HUES48 (cell line): Measurements from ENCODE around the gene DMRT2.
A peak's percentile ranks its signal among the peaks of the same experiment; 100 is the strongest.

Experiments
- H3K27ac ChIP-seq: one replicate; pipeline ENCODE4 v1.7.0; 2013; ENCODE audit warnings: low read depth, low read length, inconsistent platforms
- H3K27me3 ChIP-seq: 2 replicates; pipeline ENCODE4 v1.6.1; 2013; ENCODE audit warnings: mild to moderate bottlenecking, low read length; ENCODE audit not compliant: control insufficient read depth, insufficient read depth
- H3K36me3 ChIP-seq: 2 replicates; pipeline ENCODE4 v1.6.1; 2013; ENCODE audit warnings: low read length; ENCODE audit not compliant: control insufficient read depth, insufficient read depth
- H3K4me1 ChIP-seq: 2 replicates; pipeline ENCODE4 v1.6.1; 2013; ENCODE audit warnings: mild to moderate bottlenecking, low read length; ENCODE audit not compliant: control insufficient read depth, insufficient read depth
- H3K4me3 ChIP-seq: 2 replicates; pipeline ENCODE4 v1.5.1; 2013; ENCODE audit warnings: mild to moderate bottlenecking, low read depth, low read length
- H3K9ac ChIP-seq: 2 replicates; pipeline ENCODE4 v1.6.1; 2013; ENCODE audit warnings: mild to moderate bottlenecking, low read depth, low read length, moderate library complexity
- H3K9me3 ChIP-seq: 2 replicates; pipeline ENCODE4 v1.6.1; 2013; ENCODE audit warnings: low read length; ENCODE audit not compliant: control insufficient read depth, insufficient read depth

The DMRT2 gene

GRCh38 chr9:1024112-1024511, 26.0 kb upstream of the DMRT2 start:
- H3K36me3 ChIP-seq = no peaks in the 10 kb centered on the region
- H3K9me3 ChIP-seq = peaks cover 4% of the 10 kb centered on the region; the same call in 1 of the 2 replicates
- H3K27ac ChIP-seq = no peak overlapping the region
- H3K9ac ChIP-seq = no peak overlapping the region
- no peak overlapping the region for H3K4me3 ChIP-seq
- H3K4me1 ChIP-seq = no peaks in the 10 kb centered on the region
- H3K27me3 ChIP-seq = peaks cover 3% of the 10 kb centered on the region; the same call in 1 of the 2 replicates

DNA sequence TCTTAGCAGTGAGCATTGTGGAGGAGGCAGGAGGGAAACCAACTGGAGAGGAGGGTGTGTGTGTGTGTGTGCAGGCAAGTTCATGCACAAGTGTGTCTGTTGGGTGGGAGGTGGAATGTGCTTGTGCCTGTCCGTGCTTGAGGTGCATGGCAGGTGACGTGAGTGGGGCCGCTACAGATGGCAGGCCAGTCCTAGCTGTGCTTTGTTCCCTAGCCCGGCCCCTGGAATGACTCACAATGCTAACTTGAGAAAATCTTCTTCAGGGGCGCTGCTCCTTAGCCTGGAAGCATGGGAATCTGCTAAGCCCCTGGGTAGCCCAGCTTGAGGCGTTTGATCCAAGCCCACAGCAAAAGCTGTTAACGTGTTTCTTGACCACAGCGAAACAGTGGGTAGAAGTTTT, 25.0 kb upstream of the DMRT2 start:
- H3K9me3 ChIP-seq = peaks cover 4% of the 10 kb centered on the region; the same call in 1 of the 2 replicates
- H3K9ac ChIP-seq = no peak overlapping the region
- H3K4me3 ChIP-seq = no peak overlapping the region
- peak overlapping the region; percentile 54 for H3K27ac ChIP-seq
- H3K4me1 ChIP-seq = no peaks in the 10 kb centered on the region
- peaks cover 8% of the 10 kb centered on the region; the same call in 1 of the 2 replicates for H3K27me3 ChIP-seq
- no peaks in the 10 kb centered on the region for H3K36me3 ChIP-seq

DNA sequence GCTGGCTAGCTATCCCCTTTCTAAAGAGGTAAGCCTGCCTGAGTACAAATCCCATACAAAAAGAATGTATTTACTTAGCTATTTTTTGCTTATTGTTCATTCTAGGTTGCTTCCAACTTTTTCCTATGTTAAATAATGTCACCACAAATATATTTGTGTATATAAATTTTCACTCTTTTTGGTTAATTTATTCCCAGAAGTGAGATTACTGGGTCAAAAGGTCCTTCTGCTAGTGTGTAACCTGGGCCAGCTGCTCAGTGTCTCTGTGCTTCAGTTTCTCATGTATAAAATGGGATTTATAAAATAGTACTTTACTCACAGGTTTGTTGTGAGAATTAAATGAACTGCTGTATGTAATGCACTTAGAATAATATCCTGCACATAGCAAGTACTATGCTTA, 23.9 kb upstream of the DMRT2 start:
- Histone ChIP-seq H3K4me3 (no peak overlapping the region), H3K27me3 (peaks cover 18% of the 10 kb centered on the region), H3K9ac (no peak overlapping the region), H3K4me1 (no peaks in the 10 kb centered on the region), H3K36me3 (no peaks in the 10 kb centered on the region), H3K9me3 (peaks cover 4% of the 10 kb centered on the region; the same call in 1 of the 2 replicates), H3K27ac (no peak overlapping the region)

DNA sequence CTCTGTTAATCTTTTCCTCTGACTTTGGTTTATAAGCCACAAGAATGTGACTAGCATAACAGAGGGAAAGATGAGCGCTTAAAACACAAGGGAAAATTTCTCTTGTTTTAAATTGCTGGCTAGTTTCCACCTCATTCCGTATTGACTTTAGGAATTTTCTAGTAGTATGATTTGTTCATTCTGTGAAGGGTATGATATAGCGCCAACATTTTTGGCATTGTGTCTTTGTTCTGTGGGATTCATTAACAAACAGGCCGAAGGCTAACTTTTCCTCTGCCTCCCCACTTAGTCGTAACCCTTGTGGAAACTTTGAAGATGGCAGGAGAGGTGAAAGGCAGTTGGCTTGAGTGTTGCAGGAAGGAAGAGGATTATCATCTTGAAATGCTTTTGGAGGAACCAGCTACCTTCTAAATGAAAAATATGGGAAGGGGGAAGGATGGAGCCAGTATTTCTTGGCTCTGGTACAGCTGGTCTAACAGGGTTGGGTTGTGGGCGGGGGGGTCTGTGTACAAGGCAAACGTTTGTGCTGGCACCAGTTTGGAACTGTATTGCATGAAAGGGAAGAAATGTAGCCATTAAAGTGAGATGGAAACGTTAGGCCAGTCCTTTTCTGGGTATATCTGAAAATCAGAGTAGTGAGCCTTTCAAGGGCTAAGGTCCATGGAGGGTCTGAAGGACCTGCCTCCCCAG, 21.5 kb upstream of the DMRT2 start:
- Histone ChIP-seq H3K27ac (no peak overlapping the region), H3K27me3 (peaks cover 39% of the 10 kb centered on the region), H3K36me3 (no peaks in the 10 kb centered on the region), H3K9ac (no peak overlapping the region), H3K4me1 (no peaks in the 10 kb centered on the region), H3K9me3 (no peaks in the 10 kb centered on the region), H3K4me3 (no peak overlapping the region)

GRCh38 chr9:1031951-1032601, 18.1 kb upstream of the DMRT2 start:
- peaks cover 49% of the 10 kb centered on the region for H3K27me3 ChIP-seq
- no peak overlapping the region for H3K27ac ChIP-seq
- H3K9ac ChIP-seq = no peak overlapping the region

GRCh38 chr9:1034271-1034670, 15.9 kb upstream of the DMRT2 start:
- Histone ChIP-seq H3K9ac (no peak overlapping the region), H3K27me3 (peaks cover 70% of the 10 kb centered on the region), H3K27ac (no peak overlapping the region), H3K36me3 (no peaks in the 10 kb centered on the region), H3K9me3 (no peaks in the 10 kb centered on the region), H3K4me1 (no peaks in the 10 kb centered on the region), H3K4me3 (no peak overlapping the region)

More at GRCh38 chr9:1031951-1032601, 18.1 kb upstream of the DMRT2 start:
- H3K36me3 ChIP-seq = no peaks in the 10 kb centered on the region
- no peak overlapping the region for H3K4me3 ChIP-seq
- no peaks in the 10 kb centered on the region for H3K4me1 ChIP-seq
- H3K9me3 ChIP-seq = no peaks in the 10 kb centered on the region

- Histone ChIP-seq H3K9ac (no peak overlapping the region), H3K27ac (no peak overlapping the region), H3K4me3 (no peak overlapping the region), H3K9me3 (no peaks in the 10 kb centered on the region), H3K4me1 (no peaks in the 10 kb centered on the region), H3K36me3 (no peaks in the 10 kb centered on the region), H3K27me3 (peaks cover 82% of the 10 kb centered on the region)
Measured at GRCh38 chr9:1039589-1039988, 10.6 kb upstream of the DMRT2 start.

GRCh38 chr9:1042466-1042865, 7.7 kb upstream of the DMRT2 start:
- H3K4me3 ChIP-seq = peak overlapping the region; percentile 50
- no peak overlapping the region for H3K9ac ChIP-seq
- H3K9me3 ChIP-seq = no peaks in the 10 kb centered on the region
- no peaks in the 10 kb centered on the region for H3K36me3 ChIP-seq
- peaks cover 100% of the 10 kb centered on the region for H3K27me3 ChIP-seq
- no peak overlapping the region for H3K27ac ChIP-seq
- peaks cover 5% of the 10 kb centered on the region for H3K4me1 ChIP-seq

DNA sequence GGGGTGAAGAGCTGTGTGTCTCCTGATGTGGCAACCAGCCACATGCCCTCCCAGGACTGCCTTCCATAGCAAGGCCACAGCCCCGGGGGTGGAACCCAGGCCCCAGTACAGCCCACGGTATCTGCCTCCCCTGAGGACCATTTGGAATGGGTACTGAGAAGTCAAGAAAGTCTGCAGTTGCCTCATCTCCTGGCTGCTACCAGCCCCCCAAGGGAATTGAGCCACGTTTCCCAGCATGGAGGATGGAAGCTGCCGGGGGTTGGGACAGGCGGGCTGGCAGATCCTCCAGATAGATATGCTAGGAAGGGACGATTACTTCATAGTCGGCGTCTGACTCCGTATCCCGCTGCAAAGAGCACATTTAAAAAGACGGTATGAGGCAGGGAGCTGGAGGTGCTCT, 5.5 kb upstream of the DMRT2 start:
- Histone ChIP-seq H3K9me3 (no peaks in the 10 kb centered on the region), H3K27me3 (peaks cover 100% of the 10 kb centered on the region), H3K27ac (no peak overlapping the region)

DNA sequence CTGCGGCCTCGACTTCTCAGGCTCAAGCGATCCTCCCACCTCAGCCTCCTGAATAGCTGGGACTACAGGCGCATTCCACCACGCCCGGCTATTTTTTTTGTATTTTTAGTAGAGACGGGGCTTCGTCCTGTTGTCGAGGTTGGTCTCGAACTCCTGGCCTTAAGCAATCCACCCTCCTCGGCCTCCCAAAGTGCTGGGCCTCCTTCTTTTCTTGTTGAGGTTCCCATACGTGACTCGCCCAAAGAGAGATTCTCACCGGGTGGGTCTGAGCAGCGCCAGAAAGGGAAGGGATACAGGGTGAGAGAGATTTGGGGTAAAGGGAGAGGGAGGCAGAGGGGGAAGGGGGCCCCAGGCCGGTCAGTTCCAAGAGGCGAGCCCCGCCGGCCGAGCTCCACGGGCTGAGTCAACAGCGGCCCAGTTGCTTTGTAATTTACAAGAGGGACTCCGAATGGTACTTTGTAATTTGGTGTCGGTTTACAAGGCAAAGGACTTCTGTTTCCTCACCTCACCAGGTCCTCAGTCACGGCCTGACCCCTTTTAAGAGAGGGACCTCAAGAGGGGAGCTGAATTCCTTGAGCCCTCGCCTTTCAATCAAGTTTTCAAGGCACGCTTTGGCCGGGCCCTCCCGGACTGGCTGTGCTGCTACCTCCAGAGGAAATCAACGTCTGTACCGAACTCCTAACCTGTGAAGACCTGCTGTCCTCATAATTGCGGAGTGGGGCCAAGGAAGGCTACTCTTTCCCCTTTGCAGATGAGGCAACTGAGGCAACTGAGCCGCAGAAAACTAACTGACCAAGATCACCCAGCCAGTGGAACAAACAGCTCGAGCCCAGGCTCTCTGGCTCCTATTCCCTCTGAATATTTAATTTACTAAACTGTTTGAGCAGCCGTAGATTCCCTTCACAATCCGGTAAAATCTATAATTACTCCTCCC, 3.3 kb upstream of the DMRT2 start:
- H3K4me3 ChIP-seq = no peak overlapping the region; the same call in 1 of the 2 replicates
- no peaks in the 10 kb centered on the region for H3K36me3 ChIP-seq
- H3K9ac ChIP-seq = no peak overlapping the region
- peaks cover 100% of the 10 kb centered on the region for H3K27me3 ChIP-seq
- H3K27ac ChIP-seq = no peak overlapping the region
- peaks cover 22% of the 10 kb centered on the region for H3K4me1 ChIP-seq
- no peaks in the 10 kb centered on the region for H3K9me3 ChIP-seq

More for the DNA sequence above, 5.5 kb upstream of the DMRT2 start:
- Histone ChIP-seq H3K4me1 (peaks cover 13% of the 10 kb centered on the region), H3K9ac (no peak overlapping the region), H3K36me3 (no peaks in the 10 kb centered on the region), H3K4me3 (no peak overlapping the region)
